VCaP (cell line): Measurements from ENCODE around the gene SLC45A2.

Experiments
- H3K27ac ChIP-seq: fragments of 450-650 bp; 2 replicates; pipeline ENCODE4 v1.5.1; 2017
- CTCF ChIP-seq: fragments of 450-650 bp; conservative IDR thresholded peaks from 2 replicates; pipeline ENCODE4 v1.5.1; 2017; ENCODE audit warnings: mild to moderate bottlenecking, moderate library complexity

Gene SLC45A2

GRCh38 chr5:33938507-33938796, 46.0 kb downstream of the SLC45A2 start:
- TF ChIP-seq CTCF: no peak
- no peak overlapping the region for H3K27ac ChIP-seq

DNA sequence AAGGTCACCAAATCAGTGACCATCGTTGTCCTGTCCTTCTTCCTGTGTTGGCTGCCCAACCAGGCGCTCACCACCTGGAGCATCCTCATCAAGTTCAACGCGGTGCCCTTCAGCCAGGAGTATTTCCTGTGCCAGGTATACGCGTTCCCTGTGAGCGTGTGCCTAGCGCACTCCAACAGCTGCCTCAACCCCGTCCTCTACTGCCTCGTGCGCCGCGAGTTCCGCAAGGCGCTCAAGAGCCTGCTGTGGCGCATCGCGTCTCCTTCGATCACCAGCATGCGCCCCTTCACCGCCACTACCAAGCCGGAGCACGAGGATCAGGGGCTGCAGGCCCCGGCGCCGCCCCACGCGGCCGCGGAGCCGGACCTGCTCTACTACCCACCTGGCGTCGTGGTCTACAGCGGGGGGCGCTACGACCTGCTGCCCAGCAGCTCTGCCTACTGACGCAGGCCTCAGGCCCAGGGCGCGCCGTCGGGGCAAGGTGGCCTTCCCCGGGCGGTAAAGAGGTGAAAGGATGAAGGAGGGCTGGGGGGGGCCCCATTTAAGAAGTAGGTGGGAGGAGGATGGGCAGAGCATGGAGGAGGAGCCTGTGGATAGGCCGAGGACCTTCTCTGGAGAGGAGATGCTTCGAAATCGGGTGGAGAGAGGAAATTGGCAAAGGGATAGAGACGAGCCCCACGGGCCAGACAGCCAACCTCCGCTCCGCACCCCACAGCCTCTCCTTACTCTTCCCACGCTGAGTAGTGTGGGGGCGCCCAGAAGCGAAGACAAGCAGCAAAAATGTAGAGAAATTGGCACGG, 46.6 kb downstream of the SLC45A2 start:
- no peak overlapping the region for H3K27ac ChIP-seq
- no peak for TF ChIP-seq CTCF

DNA sequence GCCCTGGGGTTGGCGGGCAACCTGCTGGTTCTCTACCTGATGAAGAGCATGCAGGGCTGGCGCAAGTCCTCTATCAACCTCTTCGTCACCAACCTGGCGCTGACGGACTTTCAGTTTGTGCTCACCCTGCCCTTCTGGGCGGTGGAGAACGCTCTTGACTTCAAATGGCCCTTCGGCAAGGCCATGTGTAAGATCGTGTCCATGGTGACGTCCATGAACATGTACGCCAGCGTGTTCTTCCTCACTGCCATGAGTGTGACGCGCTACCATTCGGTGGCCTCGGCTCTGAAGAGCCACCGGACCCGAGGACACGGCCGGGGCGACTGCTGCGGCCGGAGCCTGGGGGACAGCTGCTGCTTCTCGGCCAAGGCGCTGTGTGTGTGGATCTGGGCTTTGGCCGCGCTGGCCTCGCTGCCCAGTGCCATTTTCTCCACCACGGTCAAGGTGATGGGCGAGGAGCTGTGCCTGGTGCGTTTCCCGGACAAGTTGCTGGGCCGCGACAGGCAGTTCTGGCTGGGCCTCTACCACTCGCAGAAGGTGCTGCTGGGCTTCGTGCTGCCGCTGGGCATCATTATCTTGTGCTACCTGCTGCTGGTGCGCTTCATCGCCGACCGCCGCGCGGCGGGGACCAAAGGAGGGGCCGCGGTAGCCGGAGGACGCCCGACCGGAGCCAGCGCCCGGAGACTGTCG, 47.3 kb downstream of the SLC45A2 start:
- no peak overlapping the region for H3K27ac ChIP-seq
- no peak for TF ChIP-seq CTCF

DNA sequence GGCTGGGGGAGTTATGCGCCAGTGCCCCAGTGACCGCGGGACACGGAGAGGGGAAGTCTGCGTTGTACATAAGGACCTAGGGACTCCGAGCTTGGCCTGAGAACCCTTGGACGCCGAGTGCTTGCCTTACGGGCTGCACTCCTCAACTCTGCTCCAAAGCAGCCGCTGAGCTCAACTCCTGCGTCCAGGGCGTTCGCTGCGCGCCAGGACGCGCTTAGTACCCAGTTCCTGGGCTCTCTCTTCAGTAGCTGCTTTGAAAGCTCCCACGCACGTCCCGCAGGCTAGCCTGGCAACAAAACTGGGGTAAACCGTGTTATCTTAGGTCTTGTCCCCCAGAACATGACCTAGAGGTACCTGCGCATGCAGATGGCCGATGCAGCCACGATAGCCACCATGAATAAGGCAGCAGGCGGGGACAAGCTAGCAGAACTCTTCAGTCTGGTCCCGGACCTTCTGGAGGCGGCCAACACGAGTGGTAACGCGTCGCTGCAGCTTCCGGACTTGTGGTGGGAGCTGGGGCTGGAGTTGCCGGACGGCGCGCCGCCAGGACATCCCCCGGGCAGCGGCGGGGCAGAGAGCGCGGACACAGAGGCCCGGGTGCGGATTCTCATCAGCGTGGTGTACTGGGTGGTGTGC, 48.0 kb downstream of the SLC45A2 start, which contains the start of gene RXFP3:
Gene RXFP3 (plus strand): TSS at position 6 of the 636 bp plus-strand sequence. CDS start 355 bp downstream, at position 361.
- TF ChIP-seq CTCF: no peak
- no peak within 1 kb of the TSS; the same call in 1 of the 2 replicates for H3K27ac ChIP-seq

DNA sequence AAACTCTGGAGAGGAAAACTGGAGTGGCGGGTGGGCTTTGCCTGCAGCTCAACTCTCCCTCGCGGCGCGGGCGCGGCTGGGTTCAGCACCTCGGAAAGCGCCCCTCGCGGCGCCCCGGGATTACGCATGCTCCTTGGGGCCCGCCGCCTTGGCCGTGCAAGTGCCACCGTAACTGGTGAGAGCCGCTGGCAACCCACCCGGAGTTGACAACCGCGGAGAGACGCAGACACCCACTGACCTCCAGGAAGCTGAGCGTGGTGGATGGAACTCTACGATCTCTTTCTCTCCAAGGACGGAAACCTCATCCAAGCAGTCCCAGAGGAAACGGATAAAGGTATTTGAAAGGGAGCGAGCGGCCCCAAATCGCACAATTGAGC, 48.5 kb downstream of the SLC45A2 start:
- no peak overlapping the region; the same call in 1 of the 2 replicates for H3K27ac ChIP-seq
- peak; percentile 62 for TF ChIP-seq CTCF

DNA sequence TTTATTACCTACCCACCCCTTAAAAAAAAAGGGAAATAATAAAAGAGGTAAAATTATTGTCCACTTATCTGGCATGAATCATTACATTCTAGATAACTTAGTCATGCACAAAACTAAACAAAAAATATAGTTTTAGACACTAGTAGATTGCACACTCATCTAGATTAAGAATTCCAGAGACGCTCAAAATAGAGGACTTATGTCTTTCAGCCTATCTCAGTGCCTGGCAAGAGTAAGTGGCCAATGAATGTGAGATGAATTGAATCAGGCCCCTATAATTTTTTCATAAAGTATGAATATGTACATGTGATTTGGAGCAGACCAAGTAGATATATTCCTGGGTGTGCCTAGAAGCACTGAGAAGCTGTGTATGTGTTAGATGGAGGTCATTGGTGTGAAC, 50.3 kb downstream of the SLC45A2 start:
- no peak for TF ChIP-seq CTCF
- H3K27ac ChIP-seq: no peak overlapping the region

- TF ChIP-seq CTCF: no peak
- H3K27ac ChIP-seq: no peak overlapping the region
Measured at GRCh38 chr5:33933723-33934169, 50.7 kb downstream of the SLC45A2 start.
